Fibroblast of lung (primary cell): Measurements from ENCODE around the gene FMNL3.

ENCODE experiments used
- EZH2 ChIP-seq: IDR thresholded peaks from 2 replicates; pipeline ENCODE4 v1.5.1; 2012; ENCODE audit warnings: low read length, control low read depth, mild to moderate bottlenecking; ENCODE audit errors: missing control alignments
- TF ChIP-seq, protein P1 (sequence below), 2 donors: IDR thresholded peaks in 1 of 2; conservative IDR thresholded peaks in 1 of 2; 1 replicate in 1 of 2; 2 replicates in 1 of 2; pipeline ENCODE4 v1.5.1; 2011 to 2012; ENCODE audit warnings: low read length in 2 of 2, control low read depth in 1 of 2, inconsistent platforms in 1 of 2, low read depth in 1 of 2, mild to moderate bottlenecking in 1 of 2

DNA sequence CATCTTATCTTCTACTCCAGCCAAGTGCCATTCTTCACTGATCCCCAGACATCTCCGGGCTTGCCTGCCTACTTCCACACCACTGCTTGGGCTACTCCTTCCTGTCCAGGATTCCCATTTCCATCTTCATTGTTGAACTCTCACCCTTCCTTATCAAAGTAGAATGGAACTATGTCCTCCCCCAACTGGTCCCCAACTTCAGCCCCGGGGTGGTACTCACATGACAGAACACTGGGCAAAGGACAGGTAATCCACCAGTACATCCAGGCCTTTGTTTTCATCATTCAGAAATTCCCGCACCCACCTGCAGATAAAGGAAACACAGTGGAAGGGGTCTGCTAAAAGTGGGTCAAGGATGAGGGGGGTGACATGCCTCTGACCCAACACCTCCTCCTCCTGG is 45.5 kb downstream of the FMNL3 start:
- TF ChIP-seq, protein P1, sequence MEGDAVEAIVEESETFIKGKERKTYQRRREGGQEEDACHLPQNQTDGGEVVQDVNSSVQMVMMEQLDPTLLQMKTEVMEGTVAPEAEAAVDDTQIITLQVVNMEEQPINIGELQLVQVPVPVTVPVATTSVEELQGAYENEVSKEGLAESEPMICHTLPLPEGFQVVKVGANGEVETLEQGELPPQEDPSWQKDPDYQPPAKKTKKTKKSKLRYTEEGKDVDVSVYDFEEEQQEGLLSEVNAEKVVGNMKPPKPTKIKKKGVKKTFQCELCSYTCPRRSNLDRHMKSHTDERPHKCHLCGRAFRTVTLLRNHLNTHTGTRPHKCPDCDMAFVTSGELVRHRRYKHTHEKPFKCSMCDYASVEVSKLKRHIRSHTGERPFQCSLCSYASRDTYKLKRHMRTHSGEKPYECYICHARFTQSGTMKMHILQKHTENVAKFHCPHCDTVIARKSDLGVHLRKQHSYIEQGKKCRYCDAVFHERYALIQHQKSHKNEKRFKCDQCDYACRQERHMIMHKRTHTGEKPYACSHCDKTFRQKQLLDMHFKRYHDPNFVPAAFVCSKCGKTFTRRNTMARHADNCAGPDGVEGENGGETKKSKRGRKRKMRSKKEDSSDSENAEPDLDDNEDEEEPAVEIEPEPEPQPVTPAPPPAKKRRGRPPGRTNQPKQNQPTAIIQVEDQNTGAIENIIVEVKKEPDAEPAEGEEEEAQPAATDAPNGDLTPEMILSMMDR (conservative IDR thresholded peaks at IDR 0.05 in 1 of 2, IDR thresholded peaks at IDR 0.05 in 1 of 2; ENCODE audit: low read depth in 1 of 2, low read length in 2 of 2): no peak
- TF ChIP-seq EZH2: no peak
